DOHH2 (cell line): ENCODE results near the gene RSBN1L.

Experiments
- H3F3A ChIP-seq: fragments of 200-600 bp; sonication (generic), shearing (Covaris generic); 2 replicates; pipeline ENCODE4 v1.6.0; 2016; ENCODE audit warnings: antibody characterized with exemption, mild to moderate bottlenecking; ENCODE audit not compliant: control insufficient read depth, insufficient read depth
- H3K27ac ChIP-seq: fragments of 200-600 bp; sonication (generic); 2 replicates; pipeline ENCODE4 v1.5.1; 2014; ENCODE audit warnings: low read depth, mild to moderate bottlenecking, low read length, moderate library complexity
- H3K27me3 ChIP-seq: fragments of 200-600 bp; sonication (generic); 2 replicates; pipeline ENCODE4 v1.6.1; 2014; ENCODE audit warnings: mild to moderate bottlenecking, low read length, mixed read lengths; ENCODE audit not compliant: control insufficient read depth
- H3K36me3 ChIP-seq: fragments of 200-600 bp; sonication (generic); 2 replicates; pipeline ENCODE4 v1.6.1; 2014; ENCODE audit warnings: mild to moderate bottlenecking, low read length, moderate library complexity, mixed read lengths; ENCODE audit not compliant: control insufficient read depth
- H3K4me1 ChIP-seq: fragments of 200-600 bp; sonication (generic); 2 replicates; pipeline ENCODE4 v1.6.1; 2014; ENCODE audit warnings: mild to moderate bottlenecking, low read length, mixed read lengths; ENCODE audit not compliant: control insufficient read depth
- H3K4me2 ChIP-seq: fragments of 200-600 bp; sonication (generic); 2 replicates; pipeline ENCODE4 v1.6.0; 2014; ENCODE audit warnings: mild to moderate bottlenecking, low read length, moderate library complexity
- H3K4me3 ChIP-seq: fragments of 200-600 bp; sonication (generic); 2 replicates; pipeline ENCODE4 v1.5.1; 2014; ENCODE audit warnings: mild to moderate bottlenecking, low read length, mixed read lengths
- H3K79me2 ChIP-seq: fragments of 200-600 bp; sonication (generic); 2 replicates; pipeline ENCODE4 v1.6.1; 2014; ENCODE audit warnings: mild to moderate bottlenecking, low read length, mixed read lengths; ENCODE audit not compliant: control insufficient read depth
- H3K9me2 ChIP-seq: fragments of 200-600 bp; sonication (generic); replicated peaks from 2 replicates; pipeline ENCODE4 v1.6.1; 2014; ENCODE audit warnings: mild to moderate bottlenecking, low read length, mixed read lengths; ENCODE audit not compliant: control insufficient read depth
- H3K9me3 ChIP-seq: fragments of 200-600 bp; sonication (generic); 2 replicates; pipeline ENCODE4 v1.6.1; 2014; ENCODE audit warnings: antibody characterized with exemption, low read length, mixed read lengths; ENCODE audit not compliant: control insufficient read depth, insufficient read depth
- H4K20me1 ChIP-seq: fragments of 200-600 bp; sonication (generic); 2 replicates; pipeline ENCODE4 v1.6.0; 2014; ENCODE audit warnings: low read depth, mild to moderate bottlenecking, antibody characterized with exemption, low read length, moderate library complexity; ENCODE audit not compliant: control insufficient read depth, insufficient read depth
- EZH2phosphoT487 ChIP-seq: fragments of 200-600 bp; sonication (generic); IDR thresholded peaks from 2 replicates; pipeline ENCODE4 v1.6.1; 2017; ENCODE audit warnings: borderline replicate concordance, mild to moderate bottlenecking, antibody characterized with exemption, low read length, moderate library complexity, mixed read lengths
- TF ChIP-seq, protein P1 (sequence below): fragments of 200-600 bp; sonication (generic); IDR thresholded peaks from one replicate; pipeline ENCODE4 v1.5.1; 2014; ENCODE audit warnings: antibody characterized with exemption, mild to moderate bottlenecking, low read depth, low read length; ENCODE audit not compliant: poor library complexity, severe bottlenecking

Gene RSBN1L

DNA sequence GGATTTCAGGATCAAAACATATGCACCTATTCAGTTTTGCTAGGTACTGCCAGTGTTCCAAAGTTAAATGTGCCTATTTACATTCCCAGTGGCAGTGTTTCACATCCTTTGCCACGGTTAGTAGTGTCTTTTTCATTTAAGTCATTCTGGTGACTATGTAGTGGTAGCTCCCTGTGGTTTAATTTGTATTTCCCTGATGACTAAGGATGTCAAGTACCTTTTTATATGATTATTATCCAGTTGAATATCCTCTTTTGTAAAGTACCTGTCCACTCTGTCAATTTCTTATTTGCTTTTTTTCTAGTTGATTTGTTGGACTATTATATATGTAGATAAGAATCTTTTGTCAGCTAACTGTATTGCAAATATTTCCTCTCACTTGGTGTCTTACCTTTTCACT lies 56.9 kb downstream of the RSBN1L start:
- Histone ChIP-seq H3K4me2 (no peak overlapping the region), H3K27me3 (no peaks in the 10 kb centered on the region), H3K79me2 (peaks cover 67% of the 10 kb centered on the region), H3K9me2 (no peaks in the 10 kb centered on the region), H3K27ac (no peak overlapping the region), H4K20me1 (peaks cover 6% of the 10 kb centered on the region; the same call in 1 of the 2 replicates), H3K36me3 (peaks cover 42% of the 10 kb centered on the region), H3F3A (peaks cover 17% of the 10 kb centered on the region), H3K9me3 (no peaks in the 10 kb centered on the region), H3K4me1 (peaks cover 9% of the 10 kb centered on the region), H3K4me3 (no peak overlapping the region)
- no peak for TF ChIP-seq EZH2phosphoT487
- TF ChIP-seq, protein P1, sequence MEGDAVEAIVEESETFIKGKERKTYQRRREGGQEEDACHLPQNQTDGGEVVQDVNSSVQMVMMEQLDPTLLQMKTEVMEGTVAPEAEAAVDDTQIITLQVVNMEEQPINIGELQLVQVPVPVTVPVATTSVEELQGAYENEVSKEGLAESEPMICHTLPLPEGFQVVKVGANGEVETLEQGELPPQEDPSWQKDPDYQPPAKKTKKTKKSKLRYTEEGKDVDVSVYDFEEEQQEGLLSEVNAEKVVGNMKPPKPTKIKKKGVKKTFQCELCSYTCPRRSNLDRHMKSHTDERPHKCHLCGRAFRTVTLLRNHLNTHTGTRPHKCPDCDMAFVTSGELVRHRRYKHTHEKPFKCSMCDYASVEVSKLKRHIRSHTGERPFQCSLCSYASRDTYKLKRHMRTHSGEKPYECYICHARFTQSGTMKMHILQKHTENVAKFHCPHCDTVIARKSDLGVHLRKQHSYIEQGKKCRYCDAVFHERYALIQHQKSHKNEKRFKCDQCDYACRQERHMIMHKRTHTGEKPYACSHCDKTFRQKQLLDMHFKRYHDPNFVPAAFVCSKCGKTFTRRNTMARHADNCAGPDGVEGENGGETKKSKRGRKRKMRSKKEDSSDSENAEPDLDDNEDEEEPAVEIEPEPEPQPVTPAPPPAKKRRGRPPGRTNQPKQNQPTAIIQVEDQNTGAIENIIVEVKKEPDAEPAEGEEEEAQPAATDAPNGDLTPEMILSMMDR = no peak

DNA sequence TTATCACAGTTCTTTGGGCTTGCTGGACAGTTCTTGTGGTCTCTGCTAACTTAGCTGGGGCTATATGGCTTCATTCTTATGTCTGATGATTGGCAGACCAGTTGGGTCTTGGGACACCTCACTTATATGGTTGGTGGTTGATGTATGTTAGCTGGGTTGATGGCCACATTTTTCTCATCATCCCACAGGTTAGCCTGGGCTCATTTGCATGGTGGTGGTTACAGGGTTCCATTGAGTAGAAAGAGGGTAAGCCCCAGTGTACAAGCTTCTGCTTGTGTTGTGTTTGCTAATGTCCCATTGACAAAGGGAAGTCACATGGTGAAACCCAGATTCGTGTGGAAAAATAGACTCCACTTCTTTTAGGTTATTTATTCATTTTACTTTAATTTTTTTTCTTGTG lies 61.3 kb downstream of the RSBN1L start:
- TF ChIP-seq, protein P1 = no peak
- no peak for TF ChIP-seq EZH2phosphoT487

GRCh38 chr7:77759294-77759889 lies 63.1 kb downstream of the RSBN1L start:
- Histone ChIP-seq H3K4me1 (peaks cover 39% of the 10 kb centered on the region), H3K27me3 (no peaks in the 10 kb centered on the region), H3K27ac (no peak overlapping the region), H4K20me1 (peaks cover 15% of the 10 kb centered on the region), H3K4me2 (peak overlapping the region; percentile 38), H3K9me2 (no peaks in the 10 kb centered on the region), H3K9me3 (no peaks in the 10 kb centered on the region), H3K4me3 (no peak overlapping the region), H3K36me3 (peaks cover 22% of the 10 kb centered on the region), H3K79me2 (peaks cover 90% of the 10 kb centered on the region), H3F3A (peaks cover 24% of the 10 kb centered on the region)
- TF ChIP-seq EZH2phosphoT487 = no peak
- TF ChIP-seq, protein P1 = peak; percentile 92

More for the DNA sequence above, 61.3 kb downstream of the RSBN1L start:
- Histone ChIP-seq H3K36me3 (peaks cover 23% of the 10 kb centered on the region), H3K4me3 (no peak overlapping the region), H3K27me3 (no peaks in the 10 kb centered on the region), H3K79me2 (peaks cover 89% of the 10 kb centered on the region), H4K20me1 (peaks cover 14% of the 10 kb centered on the region), H3F3A (peaks cover 24% of the 10 kb centered on the region), H3K9me3 (no peaks in the 10 kb centered on the region), H3K4me1 (peaks cover 34% of the 10 kb centered on the region), H3K27ac (no peak overlapping the region), H3K4me2 (no peak overlapping the region), H3K9me2 (no peaks in the 10 kb centered on the region)
